ENCODE data around the gene WDR35. TPM values are rescaled to one million over a fixed set of nuclear protein-coding genes. Genes with fewer than 3 reads are reported as not detected.

Gene WDR35
- total and polyA plus RNA-seq, 2 donors (not counting 3 experiments of a cell fraction or from before 2014, with no cell fraction given): 3.6 to 8.0 TPM

- Histone ChIP-seq H3K27ac (ENCODE audit: insufficient read depth, low read depth, low read length) (peak overlapping the region; percentile 90), H3K4me2 (ENCODE audit: insufficient read depth, low read length) (peak overlapping the region; percentile 98), H3K27me3 (ENCODE audit: control insufficient read depth in 2 of 2, insufficient read depth in 2 of 2, low read length in 2 of 2) (no peaks in the 10 kb centered on the region), H3K9ac (replicated peaks; ENCODE audit: extremely low read depth, insufficient read depth, low read length) (peak overlapping the region; percentile 96), H3K9me3 (replicated peaks; ENCODE audit: control insufficient read depth, insufficient read depth, low read length) (no peaks in the 10 kb centered on the region), H3K36me3 (ENCODE audit: control insufficient read depth in 2 of 2, extremely low read depth in 1 of 2, insufficient read depth in 2 of 2, low read length in 2 of 2) (no peaks in the 10 kb centered on the region), H3K4me1 (ENCODE audit: control insufficient read depth, extremely low read depth, insufficient read depth, low read length) (peaks cover 25% of the 10 kb centered on the region), H2AFZ (ENCODE audit: low read depth, low read length) (peak overlapping the region; percentile 74), H3K9me1 (replicated peaks; ENCODE audit: control insufficient read depth, extremely low read depth, insufficient read depth, low read length) (no peaks in the 10 kb centered on the region), H3K79me2 (ENCODE audit: control insufficient read depth, insufficient read depth, low read length) (peaks cover 38% of the 10 kb centered on the region), H3K4me3 (replicated peaks in 1 of 3; ENCODE audit: insufficient read depth in 1 of 3, low read depth in 1 of 3, low read length in 3 of 3) (peak overlapping the region; percentile 28 to 97 (median 86)), H4K20me1 (replicated peaks; ENCODE audit: control insufficient read depth, extremely low read depth, insufficient read depth, low read length) (no peaks in the 10 kb centered on the region)
- BruUV-seq (replicated peaks): TSS peak; percentile 53
- ChIA-PET POLR2A (interaction anchor here (1.1 kb wide), 1 partner anchor 88 kb away, joined by 3 read pairs; no protein-coding TSS in a partner anchor), CTCF (interaction anchor here (0.7 to 1.6 kb wide), 3 partner anchors 9 to 149 kb away, joined by 3 to 7 read pairs (median 4); no protein-coding TSS in a partner anchor)
- no peak for TF ChIP-seq POLR2A (IDR thresholded peaks at IDR 0.05; ENCODE audit: low read depth, low read length)
- FAIRE-seq (no peak), DNase-seq (ENCODE audit: low read depth, low spot score) (peak; percentile 64)
- intact Hi-C loops (cut with micrococcal nuclease): loop anchor here (1.0 to 2.0 kb wide), 4 partner anchors 32 to 1341 kb away; partner anchors contain the start of gene RDH14
- dilution Hi-C loops (cut with MboI; ENCODE audit: extremely low pct_ligation_motif_present, low sequenced_read_pairs): no loop called here
Measured at GRCh38 chr2:19900931-19901441, 88.9 kb downstream of the WDR35 start.

- Histone ChIP-seq H3K36me3 (ENCODE audit: control insufficient read depth in 2 of 2, extremely low read depth in 1 of 2, insufficient read depth in 2 of 2, low read length in 2 of 2) (no peaks in the 10 kb centered on the region), H3K9ac (replicated peaks; ENCODE audit: extremely low read depth, insufficient read depth, low read length) (peak overlapping the region; percentile 96), H3K79me2 (ENCODE audit: control insufficient read depth, insufficient read depth, low read length) (peaks cover 40% of the 10 kb centered on the region), H3K27ac (ENCODE audit: insufficient read depth, low read depth, low read length) (peak overlapping the region; percentile 90), H3K9me3 (replicated peaks; ENCODE audit: control insufficient read depth, insufficient read depth, low read length) (no peaks in the 10 kb centered on the region), H2AFZ (ENCODE audit: low read depth, low read length) (no peak overlapping the region), H3K4me2 (ENCODE audit: insufficient read depth, low read length) (peak overlapping the region; percentile 98), H3K4me1 (ENCODE audit: control insufficient read depth, extremely low read depth, insufficient read depth, low read length) (peaks cover 25% of the 10 kb centered on the region), H3K27me3 (ENCODE audit: control insufficient read depth in 2 of 2, insufficient read depth in 2 of 2, low read length in 2 of 2) (no peaks in the 10 kb centered on the region), H3K9me1 (replicated peaks; ENCODE audit: control insufficient read depth, extremely low read depth, insufficient read depth, low read length) (no peaks in the 10 kb centered on the region), H3K4me3 (replicated peaks in 1 of 3; ENCODE audit: insufficient read depth in 1 of 3, low read depth in 1 of 3, low read length in 3 of 3) (peak overlapping the region; percentile 28 to 97 (median 86)), H4K20me1 (replicated peaks; ENCODE audit: control insufficient read depth, extremely low read depth, insufficient read depth, low read length) (no peaks in the 10 kb centered on the region)
- intact Hi-C loops (cut with micrococcal nuclease) (loop anchor here (1.0 to 2.0 kb wide), 3 partner anchors 55 to 1340 kb away; partner anchors contain the start of gene RDH14), dilution Hi-C loops (cut with MboI; ENCODE audit: extremely low pct_ligation_motif_present, low sequenced_read_pairs) (no loop called here)
- ChIA-PET CTCF (interaction anchor here (0.9 to 1.6 kb wide), 3 partner anchors 32 to 150 kb away, joined by 4 to 7 read pairs (median 5); no protein-coding TSS in a partner anchor), POLR2A (no interaction called here)
- TF ChIP-seq POLR2AphosphoS5 (IDR thresholded peaks at IDR 0.05; ENCODE audit: insufficient read depth, low read depth, low read length) (no peak), JUN (IDR thresholded peaks at IDR 0.05; ENCODE audit: borderline replicate concordance, insufficient read depth, insufficient read length, low read depth) (no peak), EZH2 (IDR thresholded peaks at IDR 0.05; ENCODE audit: borderline replicate concordance, low read depth, low read length, severe bottlenecking) (no peak), GATA2 (IDR thresholded peaks at IDR 0.05; ENCODE audit: insufficient read depth, insufficient read length, low read depth, low read length) (no peak), FOS (IDR thresholded peaks at IDR 0.05; ENCODE audit: borderline replicate concordance, insufficient read depth, low read length) (no peak), CTCF (IDR thresholded peaks at IDR 0.05; ENCODE audit: extremely low read depth in 1 of 2, insufficient read depth in 1 of 2, low read depth in 1 of 2, low read length in 2 of 2) (no peak), POLR2A (IDR thresholded peaks at IDR 0.05; ENCODE audit: low read depth, low read length) (no peak), MAX (IDR thresholded peaks at IDR 0.05; ENCODE audit: insufficient read depth, insufficient read length) (no peak), MYC (IDR thresholded peaks at IDR 0.05; ENCODE audit: low read depth, low read length) (no peak)
- no peak for FAIRE-seq
- no TSS peak for BruUV-seq (replicated peaks)
- DNase-seq (ENCODE audit: low read depth, low spot score): peak; percentile 49
Measured at GRCh38 chr2:19899985-19900930, 89.6 kb downstream of the WDR35 start.
